Gastroesophageal sphincter (tissue), 3 donors: ENCODE data around the gene NCOA6.

ENCODE experiments used
- CTCF ChIP-seq, 4 experiments: fragments of 200-600 bp in 2 of 4; fragments of 450-650 bp in 2 of 4; sonication (generic) in 1 of 4; IDR thresholded peaks; one replicate each; pipeline ENCODE4 v1.5.1; 2017 to 2019; ENCODE audit warnings: antibody characterized with exemption in 4 of 4, mild to moderate bottlenecking in 2 of 4, moderate library complexity in 2 of 4
- EP300 ChIP-seq: sonication (generic); formaldehyde crosslinking; IDR thresholded peaks from one replicate; pipeline ENCODE4 v1.6.1; 2017; ENCODE audit warnings: antibody characterized with exemption, mild to moderate bottlenecking
- POLR2A ChIP-seq, 2 donors: fragments of 450-650 bp; IDR thresholded peaks; one replicate each; pipeline ENCODE4 v1.6.1; 2017; ENCODE audit warnings: antibody characterized with exemption in 2 of 2, mild to moderate bottlenecking in 2 of 2, moderate library complexity in 1 of 2

- TF ChIP-seq CTCF (IDR thresholded peaks at IDR 0.05) (no peak), EP300 (no peak), POLR2A (IDR thresholded peaks at IDR 0.05) (no peak)
Observed at GRCh38 chr20:34754611-34755010, 70.8 kb downstream of the NCOA6 start.
